HuH-7 (cell line): Measurements from ENCODE around the gene DPM2.

ENCODE experiments used
- DNase-seq: peaks from one replicate; pipeline ENCODE4 v3.0.0; 2011; ENCODE audit warnings: low spot score

The DPM2 gene

DNA sequence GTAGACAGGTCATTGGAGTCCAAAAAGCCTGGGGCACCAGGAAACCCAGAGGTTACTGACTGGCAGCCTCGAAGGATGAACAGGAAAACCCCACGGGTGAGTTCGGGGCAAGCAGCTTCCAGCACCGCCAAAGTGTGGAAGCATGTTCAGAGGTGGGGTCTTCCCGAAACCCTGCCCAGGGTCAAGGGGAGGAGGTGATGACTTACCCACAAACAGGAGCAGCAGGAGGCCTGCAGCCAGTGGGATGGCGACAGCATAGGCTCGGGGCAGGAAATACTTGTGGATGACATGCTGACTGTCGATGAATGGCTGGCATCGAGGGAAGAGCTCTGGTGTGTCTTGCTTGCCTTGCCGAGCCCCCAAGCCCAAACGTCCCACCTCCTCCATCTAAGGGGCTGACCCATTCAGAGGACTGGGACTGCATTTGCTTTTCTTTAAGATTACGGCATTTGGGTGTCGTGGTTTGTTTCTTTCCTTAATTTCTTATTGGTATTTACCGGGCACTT lies 1.3 kb downstream of the DPM2 start:
- no peak for DNase-seq

- no peak for DNase-seq
Observed at GRCh38 chr9:127935765-127936221, 1.9 kb downstream of the DPM2 start.

GRCh38 chr9:127934986-127935385 lies 2.7 kb downstream of the DPM2 start:
- no peak for DNase-seq

GRCh38 chr9:127934248-127934647 lies 3.4 kb downstream of the DPM2 start:
- no peak for DNase-seq

DNA sequence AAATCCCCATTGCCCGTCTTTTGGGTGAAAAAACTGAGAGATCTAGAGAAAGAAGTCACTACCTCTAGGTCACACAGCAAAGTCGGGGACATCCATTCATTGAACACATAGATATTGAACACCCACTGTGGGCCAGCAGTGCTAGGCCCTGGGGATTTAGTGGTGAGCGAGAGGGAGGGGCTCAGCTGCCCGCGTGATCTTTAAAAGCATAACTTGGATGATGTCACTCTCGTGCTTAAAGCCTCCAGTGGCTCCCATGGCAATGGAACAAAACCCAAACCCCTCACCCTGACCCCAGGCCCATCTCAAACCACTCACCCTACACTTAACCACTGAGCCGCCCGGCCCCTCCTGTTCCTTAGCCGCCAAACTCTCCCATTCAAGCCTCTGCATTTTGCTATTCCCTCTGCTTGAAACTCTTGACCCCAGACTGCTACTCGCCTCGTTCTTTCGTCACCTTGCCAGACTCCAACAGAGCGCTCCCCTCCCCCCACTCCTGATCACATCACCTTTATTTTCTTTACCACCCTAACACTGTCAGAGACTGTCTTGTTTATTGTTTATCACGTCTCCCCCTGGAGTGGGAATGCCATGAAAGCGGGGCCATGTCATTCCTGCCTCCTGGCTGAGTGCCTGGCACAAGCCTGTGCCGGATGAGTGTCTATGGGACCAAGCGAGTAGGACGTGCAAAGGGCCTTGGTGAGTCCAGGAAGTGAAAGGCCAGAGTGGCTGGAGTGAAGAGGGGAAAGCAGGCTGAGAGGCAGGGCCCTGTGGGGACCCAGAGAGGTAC lies 6.4 kb downstream of the DPM2 start:
- peak; percentile 71 for DNase-seq

DNA sequence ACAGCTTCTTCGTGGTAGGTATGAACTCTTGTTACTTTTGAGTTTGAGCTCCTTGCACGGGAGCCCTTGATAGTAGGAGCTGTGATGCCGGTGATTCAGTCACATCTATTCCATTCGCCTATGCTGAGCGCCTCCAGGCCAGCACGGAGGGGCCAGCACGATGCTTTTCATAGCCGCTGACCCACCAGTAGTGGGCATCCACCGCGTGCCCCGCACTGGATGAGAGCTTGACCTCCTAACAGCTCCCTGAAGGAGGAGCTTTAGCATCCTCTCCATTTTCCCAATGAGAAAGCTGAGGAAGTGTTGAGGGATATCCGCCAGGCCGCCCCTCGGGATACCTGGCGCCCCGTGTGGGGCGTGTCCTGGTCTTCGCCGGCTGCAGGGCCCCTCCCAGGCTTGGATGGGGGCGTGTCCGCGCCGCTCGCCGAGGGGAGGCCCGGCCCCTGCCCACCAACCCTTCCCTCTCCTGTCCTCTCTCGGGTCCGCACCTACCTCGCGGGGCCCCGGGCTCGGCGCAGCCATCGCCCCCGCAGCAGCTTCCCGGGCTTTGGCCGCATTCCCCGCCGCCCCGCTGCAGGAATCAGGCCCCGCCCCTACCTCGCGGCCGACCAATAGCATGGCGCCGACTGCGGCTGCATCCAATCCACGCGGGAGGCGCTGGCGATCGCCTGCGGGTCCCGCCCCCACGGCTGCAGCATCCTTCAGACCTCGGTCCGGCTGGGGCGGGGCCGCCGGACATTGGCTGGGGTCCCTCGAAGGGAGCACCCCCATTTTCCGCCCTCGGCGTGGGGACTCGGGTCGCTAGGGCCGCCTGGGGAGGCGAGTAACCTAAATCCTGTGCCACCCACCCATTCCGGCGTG lies 7.2 kb downstream of the DPM2 start, which contains the start of gene PIP5KL1:
Gene PIP5KL1 (minus strand): TSS at position 547 of the 861 bp plus-strand sequence. CDS start 25 bp downstream, at position 522.
- peak; percentile 98 for DNase-seq

DNA sequence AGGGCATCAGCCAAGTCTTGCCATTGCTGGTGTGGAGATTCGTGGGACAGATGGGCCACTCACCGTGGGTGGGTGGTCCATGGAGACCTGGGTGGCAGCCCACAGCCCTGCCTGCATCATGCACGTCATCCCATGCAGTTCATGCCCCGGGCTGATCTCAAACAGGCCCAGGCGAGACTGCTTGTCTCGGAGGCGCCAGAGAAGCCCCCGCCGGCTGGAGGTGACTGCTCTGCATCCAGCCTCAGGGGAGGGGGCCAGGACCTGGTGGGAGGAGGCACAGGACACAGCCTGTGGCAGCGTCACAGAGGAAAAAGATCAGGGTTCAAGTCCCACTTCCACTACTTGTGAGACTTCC lies 8.1 kb downstream of the DPM2 start:
- DNase-seq, result no peak

GRCh38 chr9:127928676-127929624 lies 8.7 kb downstream of the DPM2 start:
- no peak for DNase-seq

DNA sequence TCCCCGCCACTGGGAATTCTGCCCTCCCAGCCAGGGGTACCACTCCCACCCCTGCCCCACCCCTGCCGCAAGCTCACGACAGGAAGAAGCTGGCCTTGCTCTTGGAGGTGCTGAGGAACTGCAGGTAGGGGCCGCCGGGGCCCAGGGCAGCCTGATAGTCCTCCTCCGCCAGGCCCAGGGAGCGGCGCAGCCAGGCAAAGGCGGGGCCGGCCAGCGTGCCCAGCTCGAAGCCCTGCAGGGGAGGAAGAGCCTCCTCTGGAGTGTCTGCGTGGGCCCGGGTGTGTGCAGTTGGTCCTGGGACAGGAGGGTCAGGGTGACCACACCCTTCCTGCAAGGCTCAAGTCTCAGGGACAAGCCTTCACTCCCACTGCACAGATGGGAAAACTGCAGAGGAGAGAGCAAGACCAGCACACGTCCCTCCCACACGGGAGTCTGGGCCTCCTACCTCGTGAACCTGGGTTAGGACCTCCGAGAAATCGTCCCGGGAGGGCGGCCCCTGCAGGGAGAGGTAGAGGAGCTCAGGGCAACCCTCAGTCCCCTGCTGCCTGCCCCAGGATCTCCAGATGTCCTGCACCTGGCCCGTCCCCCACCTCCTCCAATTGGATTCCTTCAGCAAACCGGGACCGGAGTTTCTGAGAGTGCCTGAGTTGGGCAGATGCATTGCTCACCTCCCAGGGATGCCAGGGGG lies 9.5 kb downstream of the DPM2 start:
- no peak for DNase-seq

GRCh38 chr9:127927201-127927987 lies 10.3 kb downstream of the DPM2 start:
- DNase-seq, result no peak

DNA sequence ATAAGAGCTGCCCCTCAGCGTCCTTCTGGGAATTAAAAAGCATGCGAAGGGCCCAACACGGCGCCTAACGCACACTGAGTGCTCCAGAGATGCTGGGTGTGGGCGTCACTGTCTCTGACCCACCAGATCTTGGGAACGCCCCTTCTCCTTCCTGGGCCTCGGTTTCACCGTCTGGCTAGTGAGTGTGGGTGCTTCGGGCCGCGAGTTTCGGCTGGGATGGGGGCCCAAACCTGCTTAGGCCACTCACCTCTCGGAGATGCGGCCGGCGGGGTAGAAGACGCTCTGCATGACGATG lies 10.8 kb downstream of the DPM2 start:
- no peak for DNase-seq

DNA sequence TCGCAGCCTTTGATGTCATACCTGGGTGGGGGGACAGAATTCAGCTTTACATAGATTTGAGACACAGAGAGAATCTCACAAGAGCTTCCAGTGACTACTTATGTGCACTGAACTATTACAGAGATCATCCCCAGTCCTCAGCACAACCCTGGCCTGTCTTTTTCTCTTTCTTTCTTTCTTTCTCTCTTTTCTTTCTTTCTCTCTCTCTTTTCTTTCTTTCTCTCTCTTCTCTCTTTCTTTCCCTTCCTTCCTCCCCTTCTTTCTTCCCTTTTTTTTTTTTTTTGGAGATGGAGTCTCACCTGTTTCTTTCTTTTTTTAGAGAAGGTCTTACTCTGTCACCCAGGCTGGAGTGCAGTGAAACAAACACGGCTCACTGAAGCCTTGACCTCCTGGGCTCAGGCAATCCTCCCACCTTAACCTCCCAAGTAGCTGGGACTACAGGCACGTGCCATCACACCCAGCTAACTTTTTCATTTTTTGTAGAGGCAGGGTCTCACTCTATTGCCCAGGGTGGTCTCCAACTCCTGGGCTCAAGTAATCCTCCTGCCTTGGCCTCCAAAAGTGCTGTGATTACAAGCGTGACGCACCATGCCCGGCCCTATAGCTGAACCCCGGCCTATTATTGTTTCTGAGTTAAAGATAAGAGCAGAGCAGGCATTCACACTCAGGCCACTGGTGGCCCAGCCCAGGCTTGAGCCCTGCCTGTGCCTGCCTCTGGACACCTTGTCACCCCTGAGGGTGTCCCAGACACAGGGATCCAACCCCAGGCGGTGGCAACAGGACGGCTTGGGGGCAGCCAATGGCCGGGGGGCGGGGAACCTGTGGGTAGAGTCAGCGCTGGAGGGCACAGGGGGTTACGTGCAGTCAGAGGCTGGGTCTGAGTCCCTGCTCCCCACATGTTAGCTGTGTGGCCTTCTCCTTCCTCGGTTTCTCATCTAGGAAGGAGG lies 11.4 kb downstream of the DPM2 start:
- no peak for DNase-seq

DNA sequence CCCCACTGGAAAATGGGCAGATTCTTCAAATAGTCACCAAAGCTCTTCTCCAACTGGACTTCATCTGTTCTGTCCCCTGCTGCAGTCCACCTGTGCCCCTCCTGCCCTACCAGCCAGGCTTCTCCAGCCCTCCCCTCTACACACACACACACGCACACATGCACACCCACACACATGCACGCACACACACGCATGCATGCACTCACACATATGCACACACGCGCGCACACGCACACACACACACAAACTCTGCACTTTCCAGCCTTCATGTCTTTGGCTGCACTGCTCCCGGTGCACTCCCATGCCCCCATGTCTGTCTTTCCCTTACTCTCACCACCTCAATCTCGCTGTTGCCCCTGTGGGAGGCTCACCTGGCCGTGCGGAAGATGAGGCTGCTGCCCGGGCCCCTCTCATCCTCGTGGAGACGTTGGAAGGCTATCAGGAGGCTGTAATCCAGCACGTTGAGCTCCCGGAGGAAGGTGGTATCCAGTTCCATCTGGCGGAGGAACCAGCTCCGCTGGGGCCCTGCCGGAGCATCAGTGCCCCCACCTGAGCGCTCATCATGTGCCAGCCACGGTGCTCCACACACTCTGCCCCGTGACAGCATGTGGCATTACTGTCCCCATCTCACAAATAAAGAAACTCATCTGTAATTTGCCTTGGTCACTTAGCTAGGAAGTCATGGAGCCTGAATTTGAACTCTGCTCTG lies 12.8 kb downstream of the DPM2 start:
- DNase-seq, result no peak

DNA sequence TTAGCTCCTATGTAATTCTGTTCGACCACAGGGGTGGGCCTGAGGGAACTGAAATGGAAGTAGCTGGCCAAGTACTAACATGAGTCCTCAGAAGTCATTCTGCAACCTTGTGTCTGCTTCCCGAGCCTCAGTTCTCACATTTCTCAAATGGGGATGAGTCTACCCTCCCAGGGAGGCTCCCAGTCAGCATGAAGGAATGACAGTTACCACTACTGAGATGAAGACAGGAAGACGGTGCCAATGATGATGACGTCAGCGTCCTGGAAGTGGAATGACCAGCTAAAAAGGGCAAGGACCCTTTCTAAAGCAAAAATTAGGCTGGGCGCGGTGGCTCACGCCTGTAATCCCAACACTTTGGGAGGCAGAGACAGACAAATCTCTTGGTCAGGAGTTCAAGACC lies 13.9 kb downstream of the DPM2 start:
- no peak for DNase-seq

- no peak for DNase-seq
Observed at GRCh38 chr9:127923046-127923445, 14.6 kb downstream of the DPM2 start.

GRCh38 chr9:127921557-127922120 lies 16.0 kb downstream of the DPM2 start:
- DNase-seq, result peak; percentile 96

DNA sequence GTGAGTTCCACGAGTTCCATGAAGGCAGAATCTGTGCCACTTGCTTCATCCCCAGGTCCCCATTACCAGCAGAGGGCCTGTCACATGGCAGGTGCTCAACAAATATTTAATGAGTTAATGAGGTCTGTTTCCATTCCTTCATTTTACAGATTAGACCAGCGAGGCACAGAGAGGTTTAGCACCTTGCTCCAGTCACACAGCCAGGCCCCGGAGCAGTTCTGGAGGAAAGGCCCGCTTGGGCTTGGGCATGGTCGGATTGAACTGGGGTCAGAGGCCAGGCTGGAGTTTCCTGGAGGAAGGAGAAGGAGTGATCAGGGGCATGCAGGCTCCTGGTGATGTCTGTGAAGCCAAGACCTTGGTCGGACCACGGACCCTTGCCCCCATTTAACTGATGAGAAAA lies 16.9 kb downstream of the DPM2 start:
- DNase-seq, result no peak

DNA sequence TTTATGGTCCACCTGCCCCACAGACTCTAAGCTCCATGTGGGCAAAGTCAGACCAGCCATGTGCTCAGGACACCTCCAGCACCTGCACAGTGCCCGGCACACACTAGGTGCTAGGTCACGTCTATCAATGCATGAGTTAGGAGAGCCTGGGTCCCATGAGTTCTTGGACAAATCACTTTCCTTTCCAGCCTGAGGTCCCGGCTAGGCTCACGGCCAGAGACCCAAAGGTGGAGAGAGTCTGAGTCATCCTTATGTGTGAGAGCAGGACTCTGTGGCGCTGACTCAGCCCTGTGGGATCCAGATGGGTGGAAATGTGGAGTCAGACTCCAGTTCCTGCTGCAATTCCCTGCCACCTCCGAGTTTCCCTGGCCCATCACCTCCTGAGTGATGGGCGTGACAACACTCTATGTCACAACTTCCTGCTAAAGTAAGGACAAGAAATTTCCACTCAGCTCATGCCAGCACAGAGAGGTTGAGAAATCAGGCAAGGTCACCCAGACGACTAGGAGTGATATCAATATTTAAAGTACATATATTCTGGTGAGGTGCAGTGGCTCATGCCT lies 18.3 kb downstream of the DPM2 start:
- DNase-seq, result no peak
